Heart left ventricle (tissue), 16 donors: Measurements from ENCODE around the gene UBP1. TPM values are rescaled to one million over a fixed set of nuclear protein-coding genes. Genes with fewer than 3 reads are reported as not detected.

Experiments
- ATAC-seq, 4 donors: fragments of 200-7000 bp; cut with Tn5 transposase; one replicate each; pipeline ENCODE4 v1.9.1; 2020 to 2022; ENCODE audit warnings: moderate library complexity in 4 of 4, mild to moderate bottlenecking in 3 of 4, moderate number of reproducible peaks in 1 of 4
- DNase-seq, 5 donors: peaks; one replicate each; pipeline ENCODE4 v3.0.0-alpha.2; 2020
- H3K27ac ChIP-seq, 12 donors: fragments of 200-600 bp; sonication (generic) in 4 of 12; one replicate each; pipeline versions ENCODE4 v1.5.0 to v1.8.0; 2016 to 2022; ENCODE audit warnings: mild to moderate bottlenecking in 2 of 12
- H3K27me3 ChIP-seq, 9 donors: fragments of 200-600 bp; sonication (generic) in 2 of 9; one replicate each; pipeline versions ENCODE4 v1.5.1 to v1.8.0; 2016 to 2022; ENCODE audit warnings: mild to moderate bottlenecking in 3 of 9
- H3K36me3 ChIP-seq, 9 donors: fragments of 200-600 bp; sonication (generic) in 2 of 9; one replicate each; pipeline versions ENCODE4 v1.5.0 to v1.8.0; 2018 to 2022; ENCODE audit warnings: mild to moderate bottlenecking in 2 of 9
- H3K4me1 ChIP-seq, 12 donors: fragments of 200-600 bp; sonication (generic) in 4 of 12; one replicate each; pipeline versions ENCODE4 v1.5.0 to v1.8.0; 2016 to 2022; ENCODE audit warnings: mild to moderate bottlenecking in 3 of 12
- H3K4me3 ChIP-seq, 12 donors: fragments of 200-600 bp; sonication (generic) in 4 of 12; one replicate each; pipeline versions ENCODE4 v1.5.0 to v1.8.0; 2017 to 2022; ENCODE audit warnings: mild to moderate bottlenecking in 9 of 12, moderate library complexity in 4 of 12
- H3K9me3 ChIP-seq, 12 donors: fragments of 200-600 bp; sonication (generic) in 4 of 12; one replicate each; pipeline versions ENCODE4 v1.5.0 to v1.8.0; 2016 to 2022; ENCODE audit warnings: mild to moderate bottlenecking in 1 of 12
- CTCF ChIP-seq, 12 donors: fragments of 200-600 bp; sonication (generic) in 4 of 12; IDR thresholded peaks; one replicate each; pipeline versions ENCODE4 v1.5.0 to v1.8.0; 2018 to 2022; ENCODE audit warnings: antibody characterized with exemption in 12 of 12, mild to moderate bottlenecking in 5 of 12
- POLR2A ChIP-seq, 2 donors: fragments of 450-650 bp; IDR thresholded peaks; one replicate each; pipeline ENCODE4 v1.6.1; 2017; ENCODE audit warnings: antibody characterized with exemption in 2 of 2, mild to moderate bottlenecking in 2 of 2, moderate library complexity in 2 of 2
- WGBS, 4 donors: extraction: QIAGEN DNeasy Blood & Tissue Kit in 2 of 4; methylation state at CpG; one replicate each; pipeline versions ENCODE4 v1.1.5 to v1.1.7; 2013 to 2018; 5-methylcytosine and 5-hydroxymethylcytosine counted together
- intact Hi-C, 10 donors: fragments of 100-400 bp; cut with DNase I; formaldehyde crosslinking; loops; one replicate each; pipeline versions ENCODE4 v1.11.1 to v1.14.2; 2022
- polyA plus RNA-seq, 2 donors: library from polyadenylated mRNA; stranded (reverse); fragments of 200-250 nt; gene quantifications; one replicate each; pipeline ENCODE4 v1.2.3, GENCODE V29; 2013
- total RNA-seq, 9 donors: library from RNA; depleted of rRNA in 2 of 9; stranded (reverse); fragments of >200 nt in 2 of 9; fragmentation: NEBNext Ultra II Directional in 3 of 9; extraction: Animal tissue kit (Norgen Biotek cat#: 25700) in 3 of 9; gene quantifications; one replicate each; pipeline versions ENCODE4 v1.1.0 to v1.2.4, GENCODE V29; 2016 to 2023
- donor health status: ischemic (EF 13 %, LVEDD 7.1; RV severe dilation, severe dysfunction).
- donor health status: healthy with polysubstance abuse.
- donor health status: DM: no; HTN: yes; CAD: no.
- donor health status: DM: no; HTN: no; CAD: no.
- donor health status: ischemic (EF 25% LVEDD 6.9; RV normal size, moderate dysfunction).
- donor health status: ischemic (EF 25% LVEDD 5.7; RV mildly dilated, moderate dysfunction).
- donor health status: healthy.
- donor health status: DM: yes; HTN: yes; CAD: no.
- donor health status: ischemic (EF 35%, LVEDD 5.7; RV mildly dilated, moderate dysfunction).
- donor health status: nonischemic (EF 11% LVEDD 7.7; RV severe dilation, severe dysfunction).
- donor health status: DM: yes; HTN: yes; CAD: no.
- donor health status: PGD.
- donor health status: ischemic (EF 29% LVEDD 5.4; RV normal size, mild dysfunction).
- donor health status: nonischemic (EF 23%, LVEDD 6.1; RV moderate dilation, normal function).

Gene UBP1
- total and polyA plus RNA-seq, 11 donors = 11.8 to 53.5 (median 42.0) TPM

- 71 to 81% (median 79%) methylated on average over 5 of the region's 5 CpGs for WGBS, 4 donors
- no peak overlapping the region for H3K27ac ChIP-seq
- peaks cover 0 to under 1% (median 0%) of the 10 kb centered on the region in 12 donors for H3K4me1 ChIP-seq
- H3K9me3 ChIP-seq = no peaks in the 10 kb centered on the region
- TF ChIP-seq CTCF (IDR thresholded peaks at IDR 0.05) (no peak), POLR2A (IDR thresholded peaks at IDR 0.05) (no peak)
- H3K27me3 ChIP-seq = no peaks in the 10 kb centered on the region
- no peak overlapping the region for H3K4me3 ChIP-seq
- peaks cover 0 to 84% (median 51%) of the 10 kb centered on the region in 9 donors for H3K36me3 ChIP-seq
- no peak for ATAC-seq
- DNase-seq = no peak
- intact Hi-C loops = no loop called here
These were observed 54.8 kb downstream of the UBP1 start for GRCh38 chr3:33385423-33385822.

GRCh38 chr3:33383951-33384350, 56.3 kb downstream of the UBP1 start:
- TF ChIP-seq CTCF (IDR thresholded peaks at IDR 0.05) (no peak), POLR2A (IDR thresholded peaks at IDR 0.05) (no peak)
- no peak for DNase-seq
- Histone ChIP-seq H3K4me3 (no peak overlapping the region), H3K36me3 (peaks cover 0 to 76% (median 37%) of the 10 kb centered on the region in 9 donors), H3K27me3 (no peaks in the 10 kb centered on the region), H3K9me3 (no peaks in the 10 kb centered on the region), H3K4me1 (no peaks in the 10 kb centered on the region), H3K27ac (no peak overlapping the region)
- WGBS, 4 donors = 97 to 99% (median 98%) methylated on average over 11 to 12 of the region's 12 CpGs
- ATAC-seq = no peak
- intact Hi-C loops = no loop called here

GRCh38 chr3:33380653-33381052, 59.6 kb downstream of the UBP1 start:
- Histone ChIP-seq H3K4me3 (no peak overlapping the region), H3K27ac (no peak overlapping the region), H3K36me3 (peaks cover 0 to 62% (median 13%) of the 10 kb centered on the region in 9 donors), H3K27me3 (no peaks in the 10 kb centered on the region), H3K4me1 (no peaks in the 10 kb centered on the region), H3K9me3 (no peaks in the 10 kb centered on the region)
- ATAC-seq = no peak
- WGBS, 4 donors = 90 to 97% (median 92%) methylated on average over 3 of the region's 3 CpGs
- intact Hi-C loops = no loop called here
- no peak for DNase-seq
- no peak for TF ChIP-seq CTCF (IDR thresholded peaks at IDR 0.05)
- TF ChIP-seq POLR2A (IDR thresholded peaks at IDR 0.05) = no peak

DNA sequence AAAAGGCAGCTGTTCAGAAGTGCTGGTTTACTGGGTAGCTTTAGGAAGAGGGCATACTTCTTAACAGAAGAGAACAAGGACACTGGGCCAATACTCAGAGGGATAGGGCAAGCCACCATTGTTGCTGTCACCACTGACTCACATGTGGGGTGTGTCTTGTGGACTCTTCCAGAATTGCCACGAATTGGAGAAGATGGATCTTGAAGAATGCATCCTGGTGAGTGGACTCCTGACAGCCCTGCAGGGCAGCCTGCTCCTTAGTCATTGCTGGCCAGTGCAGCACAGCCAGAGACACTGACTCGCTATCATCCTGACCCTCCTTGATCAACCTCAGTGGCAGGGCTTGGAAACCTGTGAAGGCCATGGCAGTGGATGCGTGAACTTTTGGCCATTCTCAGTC, 62.3 kb downstream of the UBP1 start:
- 89 to 93% (median 92%) methylated on average over 3 of the region's 3 CpGs for WGBS, 4 donors
- H3K36me3 ChIP-seq = peaks cover 0 to 59% (median 5%) of the 10 kb centered on the region in 9 donors
- TF ChIP-seq POLR2A (IDR thresholded peaks at IDR 0.05) (no peak), CTCF (IDR thresholded peaks at IDR 0.05) (no peak)
- DNase-seq (no peak), ATAC-seq (peak in 1 of 4 donors; percentile 34)
- H3K4me3 ChIP-seq = no peak overlapping the region
- intact Hi-C loops = loop anchor here in 1 of 10 donors (10.0 kb wide), 1 partner anchor 433 kb away; no protein-coding TSS in a partner anchor
- H3K9me3 ChIP-seq = no peaks in the 10 kb centered on the region
- H3K27ac ChIP-seq = no peak overlapping the region
- no peaks in the 10 kb centered on the region for H3K27me3 ChIP-seq
- H3K4me1 ChIP-seq = peaks cover 0 to 3% (median 0%) of the 10 kb centered on the region in 12 donors
